ENCODE data around the gene THRB.

Gene THRB

GRCh38 chr3:24494618-24495325 is at the start of gene THRB:
THRB (minus strand) TSS chr3:24494850.
- DNase-seq, result peak; percentile 14

GRCh38 chr3:24541935-24542334 is 47.3 kb upstream of the THRB start:
- DNase-seq, result no peak

DNA sequence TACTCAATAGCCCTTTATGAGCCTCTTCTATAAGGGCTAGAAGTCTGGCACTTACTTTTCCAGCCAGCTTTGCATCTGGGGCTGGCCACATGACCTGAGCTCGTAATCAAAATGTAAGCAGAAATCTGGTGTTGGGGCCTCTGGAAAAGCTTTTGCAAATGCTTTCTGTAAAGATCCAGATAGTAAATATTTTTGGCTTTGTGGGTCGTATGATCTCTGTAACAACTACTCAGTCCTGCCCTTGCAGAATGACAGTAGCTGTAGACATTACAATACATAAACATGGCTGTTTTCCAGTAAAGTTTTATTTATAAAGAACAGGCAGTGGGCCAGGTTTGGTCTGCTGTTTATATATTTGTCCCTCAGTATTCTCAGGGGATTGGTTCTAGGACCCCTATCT is 46.2 kb upstream of the THRB start:
- DNase-seq, result no peak

DNA sequence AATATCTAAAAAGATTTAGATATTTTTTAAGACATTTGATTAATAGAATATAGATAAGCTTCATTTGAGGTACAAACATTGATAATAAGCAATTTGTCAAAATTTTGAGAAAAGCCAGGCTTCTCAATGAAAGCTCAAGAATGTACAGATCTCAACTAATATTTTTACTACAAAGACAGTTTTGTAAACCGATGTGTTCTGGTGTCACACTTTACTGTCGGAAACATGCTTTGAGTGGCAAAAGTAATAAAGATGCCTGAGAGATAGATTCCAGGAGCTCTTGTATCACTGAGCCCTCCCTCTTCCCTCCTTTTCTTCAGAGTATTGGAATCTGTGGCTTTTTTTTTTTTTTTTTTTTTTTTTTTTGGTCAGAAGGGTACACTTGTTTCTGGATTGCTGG is 45.0 kb upstream of the THRB start:
- DNase-seq, result no peak

DNA sequence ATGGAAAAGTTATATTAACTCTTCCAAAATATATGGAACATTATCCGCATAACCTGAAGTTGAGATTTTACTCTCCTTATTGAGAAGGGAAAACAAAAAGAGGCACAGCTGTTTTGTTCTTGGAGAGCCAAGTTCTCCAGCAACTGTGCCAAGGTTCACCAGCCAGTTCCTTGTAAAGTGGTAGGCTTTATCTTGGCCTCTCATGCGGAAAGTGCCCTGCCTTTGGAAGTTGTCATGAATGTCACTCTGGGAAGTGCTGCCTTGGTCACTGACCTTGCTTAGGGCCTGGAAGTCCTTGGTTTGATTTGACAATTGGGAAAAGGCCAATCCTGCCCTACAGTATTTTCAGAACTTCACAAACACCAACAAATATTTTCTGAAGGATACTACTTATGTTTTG is 44.2 kb upstream of the THRB start:
- DNase-seq, result no peak

DNA sequence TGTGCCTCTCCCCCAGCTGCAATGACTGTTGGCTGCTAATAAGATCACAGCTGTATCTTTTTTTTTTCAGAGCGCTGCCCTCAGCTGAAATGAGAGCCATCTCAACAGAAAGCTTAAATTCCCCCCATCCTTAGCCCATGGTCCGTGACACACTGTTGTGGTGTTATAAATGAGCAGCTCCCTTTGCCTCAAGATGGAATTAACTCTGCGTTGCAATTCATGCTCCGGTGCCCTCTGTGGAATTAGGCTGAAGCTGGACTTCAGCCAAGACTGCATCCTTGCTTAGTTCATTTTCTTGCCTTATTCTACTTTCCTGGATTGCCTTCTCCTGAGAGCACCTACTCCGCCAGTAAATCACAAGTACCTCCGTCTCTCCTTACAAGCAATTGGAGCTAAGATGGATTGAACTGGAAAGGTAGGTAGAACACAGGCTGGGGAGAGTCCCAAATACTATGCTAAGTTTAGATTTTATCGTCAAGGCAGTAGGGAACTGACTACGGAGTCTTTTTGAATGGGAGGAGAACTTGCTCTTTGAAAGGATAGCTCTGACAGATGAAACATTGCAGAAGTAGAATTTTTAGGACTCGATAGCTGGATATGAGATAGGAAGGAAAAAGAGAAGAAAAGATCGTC is 39.0 kb upstream of the THRB start:
- DNase-seq, result no peak

- no peak for DNase-seq
Measured at GRCh38 chr3:24530471-24530870, 35.8 kb upstream of the THRB start.

DNA sequence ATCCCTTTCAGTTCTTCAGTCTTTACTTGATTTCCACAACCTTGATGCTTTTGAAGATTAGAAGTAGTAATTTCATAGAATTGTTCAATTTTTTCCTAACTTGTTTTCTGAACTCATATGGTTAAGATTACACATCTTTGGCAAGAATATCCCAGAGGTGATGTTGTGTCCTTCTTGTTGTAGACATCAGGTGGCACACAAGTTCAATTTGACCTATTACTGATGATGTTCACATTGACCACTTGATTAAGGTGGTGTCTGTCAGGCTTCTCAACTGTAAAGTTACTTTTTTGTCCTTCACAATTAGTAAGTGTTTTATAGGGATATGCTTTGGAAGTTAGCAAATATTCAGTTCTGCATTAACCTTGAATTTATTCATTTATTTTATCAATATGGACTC is 34.6 kb upstream of the THRB start:
- DNase-seq, result no peak

DNA sequence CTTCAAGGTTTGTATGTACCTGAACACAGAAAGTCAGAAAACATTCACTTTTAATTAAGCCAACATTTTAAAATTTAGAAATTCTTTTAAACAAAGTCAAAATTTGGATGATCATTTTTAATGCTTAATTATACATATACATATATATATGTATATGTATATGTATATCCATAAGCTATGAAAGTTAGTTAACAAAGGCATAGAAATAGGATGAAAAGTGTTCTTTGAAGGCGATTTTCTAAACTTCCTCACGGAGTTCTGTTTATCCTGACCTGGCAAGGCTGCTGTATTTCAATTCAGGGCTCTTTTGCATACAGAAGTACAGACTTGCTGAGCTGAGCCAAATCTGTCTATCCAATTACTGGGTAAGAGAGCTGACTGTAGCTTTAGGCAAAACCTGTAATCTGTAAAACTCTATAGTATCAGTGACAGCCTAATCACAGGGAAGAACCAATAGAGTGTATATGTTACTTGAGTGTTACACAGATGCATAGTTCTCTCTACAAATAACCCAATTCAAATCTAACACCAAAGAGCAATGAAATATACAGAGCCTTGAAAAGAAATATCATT is 32.1 kb upstream of the THRB start:
- DNase-seq, result no peak

- DNase-seq, result no peak
Measured at GRCh38 chr3:24525557-24525956, 30.9 kb upstream of the THRB start.

- no peak for DNase-seq
Measured at GRCh38 chr3:24525022-24525421, 30.4 kb upstream of the THRB start.

DNA sequence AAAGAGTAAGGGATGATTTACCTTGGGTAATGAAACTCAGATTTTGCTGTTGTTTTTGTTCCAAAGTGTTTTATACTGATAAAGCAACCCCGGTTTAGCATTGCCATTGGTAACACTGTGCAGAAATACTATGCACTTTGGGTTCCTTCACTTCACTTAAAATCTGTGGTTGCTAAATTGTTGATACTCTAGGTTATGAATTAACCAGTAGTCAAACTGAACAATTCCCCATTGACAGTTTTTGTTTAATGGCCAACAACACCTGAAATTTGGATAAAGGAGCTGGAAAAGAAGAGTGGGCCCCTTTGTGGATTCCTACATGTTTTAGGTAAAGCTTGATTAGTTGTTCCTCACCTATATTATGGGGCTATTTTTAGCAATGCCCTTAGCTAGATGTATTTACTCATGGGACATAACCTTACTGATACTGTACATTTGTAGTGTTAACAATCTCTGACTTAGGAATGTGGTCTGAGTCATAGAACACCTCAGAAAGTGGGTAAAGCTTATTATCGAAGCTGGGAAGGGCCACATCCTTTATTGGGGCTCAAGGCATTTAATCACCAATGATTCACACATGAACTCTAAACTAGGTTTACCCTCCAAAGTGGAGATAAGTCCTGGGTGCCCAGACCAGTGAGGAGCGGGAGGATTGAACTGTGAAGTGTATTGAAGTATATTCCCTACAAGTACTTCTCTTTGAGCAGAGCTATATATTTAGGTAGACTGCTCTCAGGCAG is 29.5 kb upstream of the THRB start:
- DNase-seq, result no peak

- DNase-seq, result no peak
Measured at GRCh38 chr3:24523215-24523614, 28.6 kb upstream of the THRB start.

DNA sequence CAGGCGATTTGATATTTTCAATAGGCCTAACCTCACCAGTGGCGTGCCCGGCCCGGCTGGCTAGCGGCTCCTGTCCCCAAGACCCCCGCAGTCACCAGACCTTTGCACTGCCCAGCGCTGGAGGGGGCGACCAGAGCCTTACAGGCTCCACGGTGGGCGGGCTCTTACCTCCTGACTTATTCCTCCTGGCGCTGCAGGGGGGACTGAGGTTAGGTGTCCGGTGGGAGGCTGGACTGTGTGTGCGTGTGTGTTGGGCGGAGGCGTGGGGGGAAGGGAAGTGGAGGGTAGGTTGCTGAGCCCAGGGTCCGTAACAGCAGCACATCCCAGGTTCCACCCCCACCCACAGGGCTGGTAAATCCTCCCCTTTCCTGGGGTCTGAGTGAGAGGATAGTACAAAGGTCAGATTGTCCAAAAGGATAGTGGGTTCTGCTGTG is 27.5 kb upstream of the THRB start:
- no peak for DNase-seq

DNA sequence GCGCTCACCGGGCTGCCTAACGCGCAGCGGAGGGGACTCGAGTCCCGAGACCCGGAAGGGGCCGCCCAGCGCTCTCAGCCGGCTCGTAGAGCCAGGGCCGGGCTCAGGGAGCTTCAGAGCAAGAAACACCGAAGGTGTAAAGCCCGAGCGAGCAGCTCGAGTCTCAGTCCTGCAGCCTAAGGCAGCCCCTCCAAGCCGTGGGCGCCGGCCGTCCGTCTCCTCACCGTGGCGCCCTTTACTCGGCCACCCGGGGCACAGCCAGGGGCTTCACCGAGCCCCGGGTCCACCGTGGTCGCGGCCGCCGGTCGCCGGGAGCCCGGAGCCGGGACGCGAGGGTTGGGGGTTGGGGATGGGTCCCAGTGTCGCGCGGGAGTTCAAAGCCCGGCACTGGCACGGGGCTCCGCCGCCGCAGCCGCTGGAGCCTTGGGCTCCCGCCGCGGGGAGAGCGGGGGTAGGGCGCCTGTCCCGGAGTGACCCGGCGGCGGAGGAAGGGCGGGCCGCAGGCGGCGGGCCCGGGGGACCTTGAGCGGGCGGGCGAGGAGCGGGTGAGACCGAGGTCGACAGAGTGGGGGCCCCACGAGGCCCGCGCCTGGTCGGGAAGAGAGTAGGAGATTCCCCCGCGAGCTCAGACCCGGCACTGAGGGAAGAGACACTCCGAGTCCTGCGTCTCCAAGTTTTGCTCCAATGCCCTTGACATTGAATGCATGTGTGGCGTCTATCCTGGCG is 26.9 kb upstream of the THRB start:
- DNase-seq, result peak; percentile 20

GRCh38 chr3:24520976-24521419 is 26.3 kb upstream of the THRB start:
- no peak for DNase-seq

DNA sequence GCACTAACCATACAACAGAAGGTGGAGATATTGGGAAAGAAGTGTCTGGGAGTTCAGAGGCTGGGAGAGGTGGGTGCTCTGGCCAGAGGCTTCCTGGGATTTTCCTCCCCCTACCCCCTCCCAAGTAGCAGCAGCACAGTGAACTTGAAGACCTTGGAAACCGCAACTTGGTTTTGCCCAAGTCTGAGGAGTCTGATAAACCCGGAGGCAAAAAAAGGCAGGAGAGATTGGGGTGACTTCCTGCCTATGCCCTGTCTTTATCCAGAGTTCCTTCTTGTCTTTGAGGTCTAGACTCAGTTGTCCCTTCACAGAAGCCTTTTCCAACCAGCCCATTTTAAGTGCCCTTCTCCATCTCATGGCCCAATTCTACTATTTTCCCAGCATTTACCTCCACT is 25.4 kb upstream of the THRB start:
- DNase-seq, result no peak

DNA sequence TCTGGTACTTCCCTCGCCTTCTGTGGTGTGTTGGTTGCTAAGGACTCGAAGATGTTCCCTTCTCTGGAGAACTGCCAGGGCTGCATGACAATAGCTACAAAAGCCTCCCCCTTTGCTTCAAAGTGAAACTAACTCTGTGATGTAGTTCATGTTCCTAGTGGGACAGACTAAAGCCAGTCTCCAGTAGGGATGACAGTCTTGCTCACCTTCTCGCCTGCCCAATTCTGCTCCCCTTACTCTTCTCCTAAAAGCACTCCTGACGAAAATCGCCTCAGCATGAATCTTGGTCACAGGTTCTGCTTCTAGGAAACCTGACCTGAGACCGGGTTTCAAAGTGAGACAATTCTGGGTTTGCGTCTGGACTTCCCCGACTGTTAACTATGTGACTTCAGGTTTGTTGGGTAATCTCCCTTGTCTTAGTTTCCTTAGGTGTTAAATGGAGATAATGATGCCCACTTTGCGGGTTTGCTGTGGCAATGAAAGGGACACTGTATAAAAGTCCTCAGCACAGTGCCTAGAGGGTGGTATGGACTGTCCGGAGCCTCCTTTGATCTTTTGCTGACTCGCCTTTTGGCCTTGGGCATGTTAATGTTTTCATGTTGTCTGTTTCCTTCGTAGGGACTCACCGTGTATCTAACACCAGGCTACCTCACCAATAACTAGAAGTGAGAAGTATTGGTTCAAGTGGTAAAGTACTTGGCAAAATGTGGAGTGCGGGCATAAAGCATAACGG is 24.9 kb upstream of the THRB start:
- DNase-seq, result no peak

DNA sequence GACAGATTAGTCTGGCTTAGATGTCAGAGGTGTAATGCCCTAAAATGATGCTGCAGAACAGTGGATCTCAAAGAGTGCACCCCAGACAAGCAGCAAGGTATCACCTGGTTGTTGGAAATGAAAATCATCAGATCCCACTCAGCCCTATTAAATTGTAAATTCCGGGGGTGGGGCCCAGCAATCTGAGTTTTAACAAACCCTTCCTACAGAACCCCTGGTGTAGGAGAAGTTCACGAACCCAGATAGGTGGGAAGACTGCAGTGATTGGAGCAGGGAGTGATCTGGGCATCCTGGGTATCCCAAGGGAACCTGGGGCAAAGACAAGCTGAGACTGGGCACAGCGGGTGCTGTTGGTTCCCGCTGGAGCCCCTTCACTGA is 24.3 kb upstream of the THRB start:
- DNase-seq, result no peak

DNA sequence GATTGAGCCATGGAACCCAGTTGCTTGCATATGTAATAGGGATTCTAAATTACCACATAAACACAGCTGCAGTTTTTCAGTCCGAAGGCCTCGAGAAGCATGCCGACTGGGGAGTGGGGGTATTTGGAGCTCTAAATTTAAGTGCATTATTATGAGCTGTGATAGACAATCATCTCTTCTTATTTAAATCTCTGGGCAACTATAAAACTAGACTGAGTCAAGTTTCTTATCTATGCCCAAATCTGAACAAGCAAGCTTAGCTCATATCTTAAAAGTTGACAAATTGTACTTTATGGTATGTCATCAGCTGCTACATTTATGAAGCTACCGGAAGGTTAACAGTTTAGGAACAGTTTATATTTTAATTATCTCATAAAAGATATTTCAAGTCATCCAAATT is 19.5 kb upstream of the THRB start:
- no peak for DNase-seq

DNA sequence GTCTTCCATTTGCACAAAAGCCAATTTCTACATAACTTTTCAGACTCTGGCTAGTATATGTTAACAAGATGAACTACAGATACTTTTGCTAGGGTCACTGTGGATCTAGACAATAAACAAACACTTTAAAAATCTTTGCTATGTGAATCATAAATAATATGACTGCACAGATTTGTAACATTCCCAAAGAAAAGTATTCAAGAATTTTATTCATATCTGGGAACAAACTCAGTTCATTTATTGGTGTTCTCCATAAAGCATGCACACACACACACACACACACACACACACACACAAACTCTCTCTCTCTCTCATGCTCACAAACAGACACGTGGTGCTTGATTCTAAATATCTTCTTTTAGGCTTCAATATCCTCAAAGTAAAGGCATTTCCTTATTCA is 18.8 kb upstream of the THRB start:
- DNase-seq, result no peak

GRCh38 chr3:24512564-24513197 is 18.0 kb upstream of the THRB start:
- DNase-seq, result no peak

All from CD4-positive, alpha-beta T cell treated with Interferon gamma for 1 hour (primary cell).